ENCODE results near the gene PRR5.

- TF ChIP-seq, protein P1, sequence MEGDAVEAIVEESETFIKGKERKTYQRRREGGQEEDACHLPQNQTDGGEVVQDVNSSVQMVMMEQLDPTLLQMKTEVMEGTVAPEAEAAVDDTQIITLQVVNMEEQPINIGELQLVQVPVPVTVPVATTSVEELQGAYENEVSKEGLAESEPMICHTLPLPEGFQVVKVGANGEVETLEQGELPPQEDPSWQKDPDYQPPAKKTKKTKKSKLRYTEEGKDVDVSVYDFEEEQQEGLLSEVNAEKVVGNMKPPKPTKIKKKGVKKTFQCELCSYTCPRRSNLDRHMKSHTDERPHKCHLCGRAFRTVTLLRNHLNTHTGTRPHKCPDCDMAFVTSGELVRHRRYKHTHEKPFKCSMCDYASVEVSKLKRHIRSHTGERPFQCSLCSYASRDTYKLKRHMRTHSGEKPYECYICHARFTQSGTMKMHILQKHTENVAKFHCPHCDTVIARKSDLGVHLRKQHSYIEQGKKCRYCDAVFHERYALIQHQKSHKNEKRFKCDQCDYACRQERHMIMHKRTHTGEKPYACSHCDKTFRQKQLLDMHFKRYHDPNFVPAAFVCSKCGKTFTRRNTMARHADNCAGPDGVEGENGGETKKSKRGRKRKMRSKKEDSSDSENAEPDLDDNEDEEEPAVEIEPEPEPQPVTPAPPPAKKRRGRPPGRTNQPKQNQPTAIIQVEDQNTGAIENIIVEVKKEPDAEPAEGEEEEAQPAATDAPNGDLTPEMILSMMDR (IDR thresholded peaks at IDR 0.05), result no peak
- TF ChIP-seq POLR2AphosphoS5 (IDR thresholded peaks at IDR 0.05) (no peak), POLR2A (IDR thresholded peaks at IDR 0.05) (no peak)
These were observed 24.0 kb upstream of the PRR5 start for GRCh38 chr22:44677871-44678555.
